Measurements from ENCODE around the gene NFATC2.

NFATC2 gene

DNA sequence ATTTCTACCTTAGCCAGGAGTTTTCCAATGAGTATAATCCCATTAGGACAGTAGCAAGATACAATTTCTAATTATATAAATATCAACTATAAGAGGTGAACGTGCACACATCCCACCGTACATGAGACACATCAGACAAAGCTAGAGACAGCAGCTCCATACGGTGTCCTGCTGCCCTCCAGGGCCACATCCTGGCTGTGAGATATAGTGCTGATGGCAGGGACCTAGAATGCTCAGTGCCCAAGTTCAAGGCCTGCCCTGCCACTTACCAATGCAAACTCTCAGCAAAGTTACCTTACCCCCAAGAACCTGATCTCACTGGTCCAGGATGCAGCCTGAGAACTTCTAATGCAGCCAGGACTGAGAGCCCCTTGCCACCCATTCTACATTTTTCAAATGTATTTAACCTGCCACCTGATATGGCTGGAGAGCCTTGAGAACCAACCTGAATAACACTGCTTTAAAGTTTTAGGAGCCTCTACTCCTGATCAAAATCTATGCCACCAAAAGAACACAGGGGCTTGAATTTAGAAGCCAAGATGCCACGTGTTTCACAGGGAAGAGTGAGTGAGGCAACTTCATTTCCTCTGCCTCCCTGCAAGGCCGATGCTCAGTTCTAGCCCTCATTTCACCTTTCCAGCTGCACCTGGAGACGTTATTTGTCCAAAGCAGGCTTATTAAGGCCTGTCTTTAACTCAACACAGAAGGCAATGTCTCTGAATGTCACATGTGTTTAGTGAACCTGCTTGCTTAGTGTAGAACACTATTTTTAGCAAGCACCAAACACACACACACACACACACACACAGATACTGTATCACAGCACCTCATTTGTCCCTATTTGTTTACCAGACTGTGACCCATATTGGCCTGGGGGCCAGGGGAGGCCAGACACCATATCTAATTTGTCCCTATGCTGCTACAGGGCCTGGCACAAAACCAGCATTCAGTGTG, 6.1 kb downstream of the NFATC2 start:
- no peak for DNase-seq (ENCODE audit: low read depth)

DNA sequence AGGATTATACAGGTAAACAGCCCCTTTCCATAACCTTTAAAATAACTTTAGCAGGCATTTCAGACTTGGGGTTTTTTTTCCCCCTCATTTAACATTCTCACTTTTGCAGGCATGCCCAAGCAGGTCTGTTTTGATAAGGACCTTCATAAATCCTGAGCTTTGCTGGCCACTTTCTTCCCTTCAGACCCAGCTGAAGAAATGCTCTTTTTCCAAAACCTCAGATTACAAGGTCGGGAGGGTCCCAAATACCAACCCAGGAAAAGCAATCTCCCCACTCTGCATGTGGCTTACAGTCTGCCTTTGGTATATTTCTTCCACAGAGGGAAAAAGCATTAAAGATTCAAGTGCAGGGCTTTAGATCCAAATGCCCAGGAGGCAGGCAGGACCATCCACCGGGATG, 6.8 kb downstream of the NFATC2 start:
- no peak for DNase-seq (ENCODE audit: low read depth)

DNA sequence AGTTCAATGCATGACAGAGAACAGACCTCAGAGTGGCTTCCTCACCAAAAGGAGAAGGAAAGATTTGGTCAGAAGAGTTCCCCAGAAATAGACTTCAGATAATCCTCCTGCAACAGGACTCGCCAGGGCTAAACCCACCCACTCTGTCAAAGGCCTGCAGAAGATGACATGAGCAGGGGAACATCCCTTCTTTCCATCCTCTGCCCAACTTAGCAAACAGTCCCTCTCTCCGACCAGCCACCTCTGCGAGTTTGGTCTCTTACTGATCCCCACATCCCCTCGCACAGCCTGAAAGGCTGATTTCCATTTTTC, 7.5 kb downstream of the NFATC2 start:
- no peak for DNase-seq (ENCODE audit: low read depth)

DNA sequence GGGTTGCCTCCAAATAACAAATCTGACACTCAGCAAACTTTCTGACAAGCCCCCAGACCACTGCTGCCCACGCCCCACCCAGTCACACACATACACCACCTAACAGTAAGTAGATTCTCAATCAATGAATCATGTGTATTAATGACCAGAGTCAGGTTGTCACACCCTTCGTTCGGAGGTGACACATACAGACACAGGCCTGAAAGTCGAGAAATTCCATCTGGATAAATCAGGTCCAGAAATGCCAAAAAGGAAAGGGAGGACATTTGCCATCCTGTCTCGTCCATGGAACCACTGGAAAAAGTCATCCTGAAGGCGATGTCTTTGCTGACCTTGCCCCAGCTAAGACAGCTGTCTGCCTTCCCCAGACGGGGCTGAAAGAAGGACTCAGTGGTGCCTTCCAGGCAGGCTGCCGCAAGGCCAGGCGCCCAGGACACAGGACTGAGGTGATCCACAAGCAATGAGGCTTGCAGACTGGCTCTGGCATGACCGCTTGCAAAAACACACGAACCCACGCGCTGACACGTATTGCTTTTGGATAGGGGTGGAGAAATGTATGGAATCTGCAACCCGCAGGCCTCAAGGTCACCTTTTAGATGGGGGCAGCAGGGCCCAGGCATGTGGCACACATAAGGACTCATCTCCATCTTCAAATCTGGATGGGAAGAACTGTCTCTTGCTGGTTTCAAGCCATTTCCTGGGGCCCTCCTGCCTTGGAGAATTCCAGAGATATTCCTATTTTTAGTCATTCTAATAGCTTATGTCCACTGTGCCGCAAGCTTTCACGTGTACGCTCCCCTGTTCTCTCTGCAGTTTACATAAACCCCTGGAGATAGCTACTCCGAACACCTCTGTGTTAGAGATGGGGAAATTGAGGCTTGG, 9.0 kb downstream of the NFATC2 start:
- DNase-seq (ENCODE audit: low read depth), result no peak

DNA sequence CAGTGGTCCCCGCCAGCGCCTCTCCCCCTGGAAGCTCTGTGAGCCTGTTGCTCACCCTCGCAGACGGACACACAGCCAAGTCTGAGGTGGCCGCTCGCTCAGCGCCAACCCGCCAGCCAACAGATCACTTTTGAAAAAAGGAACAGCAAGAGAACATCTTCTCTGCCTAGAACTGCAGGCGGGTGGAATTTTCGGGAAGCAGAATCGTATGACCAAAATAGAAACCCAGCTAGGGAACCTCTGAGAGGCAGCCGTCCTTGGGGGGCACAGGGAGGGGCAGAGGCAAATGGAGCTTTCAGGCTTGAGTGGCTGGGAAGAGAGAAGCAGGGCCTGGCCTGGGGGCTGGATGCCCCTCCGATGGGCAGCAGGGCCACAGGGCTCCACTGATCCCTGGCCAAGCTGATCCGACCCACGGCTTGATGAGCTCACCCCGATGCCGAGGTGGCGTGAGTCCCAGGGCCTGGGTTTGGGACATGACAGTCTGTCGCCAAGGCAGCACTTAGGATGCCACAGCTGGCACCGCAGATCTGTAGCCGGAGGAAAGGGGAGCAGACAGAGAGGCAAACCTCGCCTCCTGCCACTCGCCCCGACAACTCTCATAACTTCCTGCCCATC, 9.8 kb downstream of the NFATC2 start:
- DNase-seq (ENCODE audit: low read depth), result no peak

DNA sequence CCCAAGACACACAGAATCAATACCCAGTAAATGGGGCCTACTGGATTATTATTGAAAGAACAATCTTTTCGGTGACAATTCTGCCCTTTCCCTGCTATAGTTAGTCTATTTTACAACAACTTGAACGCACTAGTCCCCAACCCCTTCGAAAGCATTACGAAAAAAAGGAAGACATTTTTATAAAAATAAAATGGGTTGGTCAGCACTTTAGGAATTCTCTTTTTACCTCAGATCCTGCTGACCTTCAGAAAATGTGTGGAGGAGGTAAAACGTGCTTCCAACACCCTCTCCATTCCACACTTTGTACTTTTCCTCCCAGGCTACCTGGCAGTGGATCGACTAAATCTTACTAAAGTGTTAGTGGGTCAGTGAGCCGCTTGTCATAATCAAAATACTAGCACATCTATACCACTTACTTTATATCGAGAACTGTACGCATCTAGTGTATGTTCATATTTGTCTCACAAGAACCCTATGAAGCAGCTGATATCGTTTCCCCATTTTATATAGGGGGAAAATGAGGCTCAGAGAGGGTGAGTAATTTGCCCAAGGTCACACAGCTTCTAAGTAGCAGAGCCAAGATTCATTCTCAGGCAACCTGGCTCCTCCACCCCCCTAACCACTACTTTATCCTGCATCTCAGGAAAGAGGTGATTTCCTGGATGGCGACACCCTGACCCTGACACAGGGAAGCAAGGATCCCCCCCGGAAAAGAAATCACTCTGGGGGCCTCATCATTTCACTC, 10.6 kb downstream of the NFATC2 start:
- no peak for DNase-seq (ENCODE audit: low read depth)

DNA sequence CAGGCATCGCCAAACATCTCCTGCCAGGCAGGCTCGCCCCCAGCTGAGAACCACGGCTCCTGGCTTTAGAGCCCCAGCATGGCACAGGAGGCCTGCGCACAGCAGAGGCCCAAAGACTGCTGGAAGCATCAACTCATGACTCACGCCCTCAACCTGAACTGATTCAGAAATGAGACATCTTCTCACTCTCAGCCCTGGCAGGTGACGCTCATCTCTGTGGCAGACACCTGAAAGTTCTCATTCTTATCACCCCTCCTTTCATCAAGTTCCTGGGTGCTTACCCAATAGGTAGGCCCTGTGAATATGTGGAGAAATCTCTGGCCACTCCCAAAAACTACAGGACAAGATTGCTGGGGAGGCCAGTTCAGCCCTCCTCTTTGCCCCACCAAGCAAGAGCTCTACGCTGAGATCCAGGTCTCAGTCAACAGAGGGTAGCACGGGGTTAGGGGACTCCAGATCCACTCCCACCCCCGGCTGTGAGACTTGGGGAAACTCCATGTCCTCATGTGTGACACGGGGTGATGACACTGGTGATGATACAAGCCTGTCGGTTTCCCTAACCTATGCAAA, 11.3 kb downstream of the NFATC2 start:
- peak; percentile 49 for DNase-seq (ENCODE audit: low read depth)

DNA sequence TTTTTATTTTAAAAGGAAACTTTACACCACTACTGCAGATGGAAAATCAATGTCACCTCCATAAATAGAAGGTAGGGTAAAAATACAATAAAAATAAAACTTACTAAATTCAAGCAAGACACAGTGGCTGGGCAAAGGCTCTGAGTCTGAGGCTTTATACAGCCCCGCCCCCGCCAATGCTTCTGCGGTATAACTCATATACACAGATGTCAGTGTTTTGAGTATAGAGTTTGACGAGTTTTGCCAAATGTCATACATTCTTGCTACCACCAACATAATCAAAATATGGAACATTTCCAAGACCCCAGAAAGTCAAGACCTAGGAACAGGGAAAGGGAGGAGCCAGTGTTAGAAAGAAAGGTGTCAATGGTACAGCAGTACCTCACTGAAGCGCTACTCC, 12.8 kb downstream of the NFATC2 start:
- peak; percentile 30 for DNase-seq (ENCODE audit: low read depth)

DNA sequence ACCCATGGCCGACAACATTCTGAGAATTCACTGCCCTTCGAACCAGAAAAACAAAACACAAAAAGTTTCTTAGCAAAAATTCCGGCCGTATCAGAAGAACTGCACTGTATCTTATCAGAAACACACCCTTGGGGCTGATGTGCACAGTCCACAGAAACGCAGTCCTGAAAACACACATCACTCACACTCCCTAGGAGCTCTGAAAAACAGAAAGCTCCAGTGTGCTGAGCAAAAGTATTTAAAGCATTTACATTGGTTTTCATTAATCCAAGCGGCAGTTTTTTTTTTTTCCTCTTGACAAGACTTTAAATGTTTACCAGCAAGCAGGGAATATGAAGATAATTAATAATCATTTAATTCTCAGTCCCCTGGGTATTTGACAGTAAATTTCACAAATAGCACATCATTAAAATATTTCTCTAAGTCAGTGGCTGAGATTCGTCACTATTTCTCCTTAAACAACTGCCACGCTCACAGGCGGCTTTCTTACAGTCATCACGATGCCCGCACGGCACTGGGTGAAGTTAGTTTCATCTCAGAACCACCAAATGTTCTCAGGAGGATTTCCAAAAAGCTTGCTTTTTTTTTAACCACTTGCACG, 13.3 kb downstream of the NFATC2 start:
- no peak for DNase-seq (ENCODE audit: low read depth)

DNA sequence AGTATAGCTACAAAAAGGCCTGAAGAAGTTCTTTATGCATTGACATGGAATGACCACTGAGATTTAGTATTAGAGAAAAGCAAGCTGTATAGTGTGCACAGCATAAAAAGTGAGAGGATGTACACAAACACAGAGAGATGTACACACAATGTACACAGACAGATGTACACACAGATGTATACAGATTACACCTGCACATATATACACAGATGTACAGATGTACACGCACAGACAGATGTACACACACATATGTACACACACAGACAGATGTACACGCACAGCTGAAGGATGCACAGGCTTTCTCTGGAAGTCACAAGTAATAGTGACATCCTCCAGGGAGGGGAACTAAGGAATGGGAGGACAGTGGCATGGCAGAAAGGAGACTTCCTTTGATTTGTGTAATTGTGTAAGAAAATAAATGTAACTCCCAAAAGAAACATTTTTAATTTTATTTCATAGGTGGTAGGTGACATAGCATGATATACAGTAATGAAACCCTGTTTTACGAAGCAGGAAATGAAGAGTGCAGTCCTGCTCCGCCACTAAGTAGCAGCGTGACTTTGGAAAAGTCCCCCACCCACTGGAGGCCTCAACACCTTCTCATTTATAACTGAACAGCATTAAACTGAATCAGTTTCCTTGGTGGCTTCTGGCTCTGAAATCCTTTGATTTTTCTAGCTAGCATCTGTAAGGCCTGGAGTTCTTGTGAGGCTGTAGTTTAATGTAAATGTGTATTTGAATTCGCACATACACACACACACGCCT, 14.1 kb downstream of the NFATC2 start:
- no peak for DNase-seq (ENCODE audit: low read depth)

DNA sequence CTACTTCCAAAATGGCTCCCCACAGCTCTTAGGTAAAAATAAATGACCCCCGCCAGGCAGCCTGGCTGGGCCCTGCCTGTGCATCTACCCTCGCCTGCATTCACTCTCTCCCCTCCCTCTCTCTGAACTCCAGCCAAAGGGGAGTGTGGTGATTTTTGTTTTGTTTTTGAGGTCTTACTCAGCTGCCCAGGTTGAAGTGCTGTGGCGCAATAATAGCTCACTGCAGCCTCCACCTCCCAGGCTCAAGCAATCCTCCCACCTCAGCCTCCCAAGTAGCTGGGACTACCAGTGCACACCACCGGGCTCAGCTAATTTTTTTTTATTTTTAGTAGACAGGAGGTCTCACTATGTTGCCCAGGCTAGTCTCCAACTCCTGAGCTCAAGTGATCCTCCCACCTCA, 15.8 kb downstream of the NFATC2 start:
- DNase-seq (ENCODE audit: low read depth), result no peak

DNA sequence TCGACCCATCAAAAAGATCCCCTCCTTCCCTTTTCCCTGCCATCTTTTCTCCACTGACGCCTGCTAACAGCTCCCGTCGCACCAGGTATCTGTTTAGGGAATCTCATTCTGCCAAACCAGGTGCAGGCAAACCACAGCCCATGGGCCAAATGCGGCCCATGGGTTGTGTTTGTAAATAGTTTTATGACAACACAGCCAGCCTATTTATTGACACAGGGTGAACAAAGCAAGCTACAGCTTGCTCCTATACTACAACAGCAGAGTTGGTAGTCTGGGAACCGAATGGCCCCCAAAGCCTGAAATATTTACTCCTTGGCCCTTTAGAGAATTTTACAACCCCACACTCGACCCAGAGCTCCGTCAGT, 16.4 kb downstream of the NFATC2 start:
- DNase-seq (ENCODE audit: low read depth), result no peak

DNA sequence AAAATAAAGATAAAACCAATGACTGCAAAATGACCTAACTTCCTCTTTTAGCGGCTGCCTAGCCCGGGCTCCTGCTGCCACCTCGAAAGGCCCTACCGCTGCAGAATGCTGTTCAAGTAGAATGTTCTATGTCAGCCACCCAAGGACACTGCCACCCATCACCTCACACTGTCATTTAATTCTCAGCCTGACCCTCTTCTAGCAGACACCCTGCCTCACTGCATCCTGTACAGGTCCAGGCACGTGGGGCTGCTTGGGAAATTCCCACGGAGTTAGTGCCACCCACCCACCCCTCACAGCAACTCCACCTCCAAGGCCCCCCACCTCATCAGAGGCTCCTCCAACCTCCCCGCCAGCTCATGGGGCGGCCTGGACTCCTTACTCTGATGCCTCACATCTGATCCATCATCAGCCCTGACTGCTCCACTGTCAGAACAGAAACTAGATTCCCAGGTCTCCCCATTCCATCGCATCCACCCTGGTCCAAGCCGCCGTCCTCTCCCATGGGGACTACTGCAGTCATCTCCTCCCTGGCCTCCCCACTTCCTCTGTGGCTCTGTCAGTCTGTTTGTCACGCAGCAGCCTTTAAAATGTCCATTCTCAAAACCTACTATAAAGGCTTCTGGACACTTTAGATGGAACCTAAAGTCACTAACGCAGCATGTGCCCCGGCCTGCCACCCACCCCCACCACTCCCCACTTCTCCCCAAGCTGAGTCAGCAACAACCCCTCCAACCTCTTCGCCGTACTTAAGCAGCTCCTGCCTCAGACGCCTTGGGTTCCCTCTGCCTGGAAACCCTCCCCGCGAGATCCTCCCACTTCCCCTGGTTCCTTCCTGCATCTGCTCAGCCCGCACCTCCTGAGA, 17.0 kb downstream of the NFATC2 start:
- no peak for DNase-seq (ENCODE audit: low read depth)

DNA sequence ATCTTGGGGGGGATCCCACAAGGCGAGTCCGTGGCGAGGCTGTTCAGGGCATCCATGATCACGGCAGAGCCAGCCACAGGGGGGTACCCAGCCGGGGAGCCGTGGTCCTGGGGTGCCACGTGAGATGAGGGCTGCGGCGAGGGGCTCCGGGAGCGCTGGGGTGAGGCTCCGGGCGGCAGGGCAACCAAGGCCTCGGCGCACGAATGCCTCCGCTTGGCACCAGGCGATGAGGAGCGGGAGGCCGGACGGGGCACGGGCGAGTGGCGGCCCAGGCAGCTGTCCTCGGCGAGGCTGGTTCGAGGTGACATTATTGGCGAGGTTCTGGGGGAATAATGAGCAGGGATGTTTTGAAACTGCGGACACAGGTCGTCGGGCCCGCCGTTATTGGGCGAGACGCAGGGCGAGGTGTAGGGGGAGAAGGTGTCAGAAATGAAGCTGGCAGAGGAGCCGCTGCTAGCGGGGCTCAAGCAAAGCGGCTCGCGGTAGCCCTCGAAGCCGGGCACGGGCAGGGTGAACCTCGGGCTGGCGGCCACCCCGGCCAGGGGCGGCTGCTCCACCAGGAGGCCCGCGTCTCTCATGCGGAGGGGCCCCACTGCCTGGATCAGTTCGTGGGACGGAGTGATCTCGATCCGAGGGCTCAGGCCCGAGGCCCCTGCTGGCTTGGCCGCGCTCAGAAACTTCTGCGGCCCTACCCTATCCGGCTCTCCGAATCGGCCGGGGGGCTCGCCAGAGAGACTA, 19.1 kb downstream of the NFATC2 start:
- no peak for DNase-seq (ENCODE audit: low read depth)

DNA sequence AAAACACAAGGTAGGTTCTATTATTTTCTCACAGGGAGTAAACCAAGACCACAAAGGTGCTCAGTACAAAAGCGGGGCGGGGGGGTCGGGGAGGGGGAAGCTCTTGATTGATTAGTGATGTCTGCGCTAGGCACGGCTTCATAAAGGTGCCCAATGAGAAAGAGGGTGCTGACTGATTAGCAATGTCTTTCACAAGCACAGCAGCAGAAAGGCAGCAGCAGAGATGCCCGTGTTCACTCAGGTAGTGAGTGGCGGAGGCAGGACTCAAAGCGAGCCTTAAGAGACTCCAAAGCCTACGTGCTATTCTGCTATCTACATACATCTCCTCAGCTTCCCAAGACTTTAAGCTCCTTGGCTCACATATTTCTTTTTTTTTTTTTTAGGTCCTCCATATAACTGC, 20.3 kb downstream of the NFATC2 start:
- DNase-seq (ENCODE audit: low read depth), result no peak

DNA sequence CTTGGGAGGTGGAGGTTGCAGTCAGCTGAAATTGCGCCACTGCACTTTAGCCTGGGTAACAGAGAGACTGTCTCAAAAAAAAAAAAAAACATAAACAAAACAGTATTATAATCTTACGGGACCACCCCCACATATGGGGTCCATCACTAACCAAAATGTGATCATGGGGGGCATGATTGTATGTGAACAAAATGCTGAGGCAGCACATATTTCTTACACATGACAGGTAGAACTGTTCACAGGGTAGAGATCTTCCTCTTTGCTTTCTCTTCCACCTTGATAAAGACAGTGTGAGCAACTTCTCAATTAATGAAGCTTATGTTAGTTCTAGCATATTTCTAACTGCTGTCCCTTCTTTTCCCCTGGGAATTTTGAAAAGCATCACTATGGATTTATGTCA, 24.7 kb downstream of the NFATC2 start:
- DNase-seq (ENCODE audit: low read depth), result no peak

DNA sequence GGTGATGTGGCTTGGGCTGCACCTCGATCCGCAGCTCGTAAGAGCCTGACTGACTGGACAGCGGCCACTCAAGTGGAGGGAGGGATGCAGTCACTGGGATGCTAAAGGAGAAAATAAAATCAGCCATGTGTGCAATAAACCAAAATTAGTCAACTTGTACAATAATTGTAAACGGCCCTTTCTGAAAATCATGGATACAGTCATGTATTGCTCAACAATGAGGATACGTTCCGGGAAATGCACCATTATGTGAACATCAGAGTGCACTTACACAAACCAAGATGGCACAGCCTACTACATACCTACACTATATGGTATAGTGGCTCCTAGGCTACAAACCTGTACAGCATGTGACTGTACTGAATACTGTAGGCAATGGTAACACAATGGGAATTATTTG, 25.7 kb downstream of the NFATC2 start:
- no peak for DNase-seq (ENCODE audit: low read depth)

DNA sequence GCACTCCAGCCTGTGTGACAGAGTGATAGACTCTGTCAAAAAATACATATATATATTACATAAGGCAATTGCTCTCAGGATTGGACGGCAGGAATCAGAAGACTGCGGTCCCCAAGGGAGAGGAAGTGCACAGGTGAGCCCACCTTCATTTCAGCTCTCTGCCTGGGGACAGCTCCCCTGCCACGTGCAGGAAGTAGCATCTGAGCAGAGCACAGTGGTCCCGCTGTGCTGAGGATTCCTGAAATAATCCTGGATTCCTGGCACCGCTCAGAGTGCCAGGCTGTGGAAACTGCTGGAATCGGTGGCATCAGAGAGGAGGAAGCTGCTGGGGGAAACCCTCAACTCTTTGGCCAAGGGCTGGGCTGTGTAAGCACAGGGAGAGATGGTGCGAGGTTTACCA, 27.7 kb downstream of the NFATC2 start:
- DNase-seq (ENCODE audit: low read depth), result no peak

DNA sequence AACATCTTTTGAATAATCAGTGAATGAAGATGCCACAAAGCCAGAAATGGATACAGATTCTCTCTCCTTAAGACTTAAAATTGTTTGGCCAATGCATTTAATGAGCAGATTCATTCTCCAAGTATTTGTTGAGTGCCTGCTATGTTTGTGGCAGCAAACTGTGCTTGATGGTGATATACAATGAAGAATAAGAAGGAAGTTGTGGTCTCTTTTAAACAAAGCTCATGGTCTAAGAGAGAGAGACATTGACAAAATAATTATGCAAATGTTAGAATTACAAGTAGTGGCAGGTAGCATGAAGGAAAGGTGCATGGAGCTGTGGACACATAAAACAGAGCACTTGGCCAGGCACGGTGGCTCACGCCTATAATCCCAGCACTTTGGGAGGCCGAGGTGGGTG, 28.3 kb downstream of the NFATC2 start:
- no peak for DNase-seq (ENCODE audit: low read depth)
